Activated CD4-positive, alpha-beta T cell treated with anti-CD3 and anti-CD28 coated beads for 4 hours (primary cell): ENCODE results near the gene SCYGR7.
"Not testable (repeated sequence)": the region's sequence is repeated elsewhere in the genome, so short reads cannot be mapped to it uniquely, and the experiment has no call there.

ENCODE experiments used
- DNase-seq, 2 donors: peaks; one replicate each; pipeline ENCODE4 v3.0.0-alpha.2; 2020

SCYGR7 gene, protein sequence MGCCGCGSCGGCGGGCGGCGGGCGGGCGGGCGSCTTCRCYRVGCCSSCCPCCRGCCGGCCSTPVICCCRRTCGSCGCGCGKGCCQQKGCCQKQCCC

DNA sequence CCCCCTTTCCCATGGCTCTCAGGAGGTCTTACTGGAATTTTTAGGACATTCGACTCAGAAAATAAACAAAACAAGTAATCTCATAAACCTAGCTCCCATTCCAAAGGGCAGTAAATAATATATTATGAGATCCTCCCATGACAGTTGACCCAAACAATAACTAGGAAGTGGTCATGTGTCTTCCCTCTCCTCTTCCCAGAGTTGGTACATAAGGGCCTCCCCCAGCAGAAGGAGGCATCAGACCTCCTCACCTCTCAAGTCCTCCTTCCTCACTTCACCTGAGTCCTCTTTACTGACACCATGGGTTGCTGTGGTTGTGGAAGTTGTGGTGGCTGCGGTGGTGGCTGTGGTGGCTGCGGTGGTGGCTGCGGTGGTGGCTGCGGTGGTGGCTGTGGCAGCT, at the start of gene SCYGR7:
Gene SCYGR7, plus strand, starts transcription at position 301 of the 400 bp plus-strand sequence. Its CDS starts 0 bp downstream, at position 301.
- DNase-seq: no peak

DNA sequence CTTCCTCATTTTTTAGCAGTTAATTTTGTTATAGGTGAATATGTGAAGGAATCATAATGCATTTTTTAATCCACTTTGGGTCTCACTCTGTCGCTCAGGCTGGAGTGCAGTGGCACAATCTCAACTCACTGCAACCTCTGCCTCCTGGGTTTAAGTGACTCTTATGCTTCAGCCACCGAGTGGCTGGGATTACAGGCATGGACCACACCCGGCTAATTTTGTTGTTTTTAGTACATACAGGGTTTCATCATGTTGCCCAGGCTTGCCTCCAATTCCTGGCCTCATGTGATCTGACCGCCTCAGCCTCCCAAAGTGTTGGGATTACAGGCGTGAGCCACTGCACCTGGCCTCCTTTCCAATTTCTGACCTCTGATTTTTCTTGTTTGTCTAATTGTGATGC, 43.9 kb upstream of the SCYGR7 start:
- no peak for DNase-seq

DNA sequence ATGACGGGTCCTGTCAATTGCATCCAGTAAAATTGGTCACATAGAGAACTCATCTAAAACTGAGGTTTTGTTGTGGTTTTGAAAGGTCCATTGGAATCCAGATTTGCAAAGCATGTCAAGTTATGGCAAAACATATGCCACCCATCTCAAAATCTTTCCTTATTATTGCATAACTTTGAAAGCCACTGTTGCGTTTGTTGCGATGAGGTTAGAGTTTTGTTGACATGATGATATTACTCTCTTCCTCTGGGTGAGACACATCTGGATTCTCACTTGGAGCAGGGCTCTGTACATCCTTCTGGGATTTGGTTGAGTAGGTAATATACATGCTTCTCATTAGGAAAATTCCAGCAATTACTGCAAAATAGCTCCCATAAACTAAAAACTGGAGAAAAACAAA, 40.9 kb upstream of the SCYGR7 start:
- no peak for DNase-seq

DNA sequence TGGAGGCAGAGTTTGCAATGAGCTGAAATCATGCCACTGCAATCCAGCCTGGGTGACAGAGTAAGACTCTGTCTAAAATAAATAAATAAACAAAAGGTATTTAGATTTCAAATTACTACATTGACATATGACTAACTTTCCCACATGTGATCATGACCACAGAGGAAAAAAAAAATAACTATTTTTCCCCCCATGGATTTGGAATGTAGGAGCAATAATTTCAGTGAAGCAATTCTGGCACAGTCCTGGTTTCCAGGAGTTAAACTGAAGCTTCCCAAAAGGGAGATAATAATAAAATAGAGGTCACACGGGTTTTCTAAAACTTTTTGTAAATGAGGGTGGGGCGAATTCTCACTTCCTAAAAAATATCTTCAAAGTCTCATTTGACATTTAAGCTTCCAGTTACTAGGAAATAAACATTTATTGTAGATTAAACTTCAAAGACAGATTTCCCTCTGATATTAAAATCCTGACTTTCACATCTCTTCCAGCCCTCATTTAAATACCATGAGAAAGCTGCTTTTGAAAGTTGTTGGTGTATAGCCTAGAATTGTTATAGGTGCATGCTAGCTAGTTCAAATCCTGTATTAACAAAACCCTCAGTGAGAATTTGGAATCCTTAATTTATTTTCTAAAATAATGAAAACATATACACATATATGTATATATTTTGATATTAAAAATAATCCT, 31.0 kb upstream of the SCYGR7 start:
- no peak for DNase-seq

DNA sequence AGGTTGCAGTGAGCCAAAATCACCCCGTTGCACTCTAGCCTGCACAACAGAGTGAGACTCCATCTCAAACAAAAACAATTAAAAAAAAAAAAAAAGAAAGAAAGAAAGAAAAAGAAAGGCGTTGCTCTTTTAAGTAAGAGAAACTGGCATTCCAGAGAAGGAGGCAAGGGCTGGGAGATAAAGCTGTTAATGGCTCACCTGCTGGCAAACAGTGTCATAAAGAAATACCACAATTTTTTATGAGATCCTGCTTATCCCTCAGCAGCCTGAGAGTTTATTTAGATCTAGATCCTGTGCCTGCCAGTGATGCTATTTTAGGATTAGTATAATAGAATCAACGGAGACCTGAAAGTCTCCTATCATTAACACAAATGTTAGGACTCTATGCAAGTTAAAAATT, 26.6 kb upstream of the SCYGR7 start:
- DNase-seq: no peak

DNA sequence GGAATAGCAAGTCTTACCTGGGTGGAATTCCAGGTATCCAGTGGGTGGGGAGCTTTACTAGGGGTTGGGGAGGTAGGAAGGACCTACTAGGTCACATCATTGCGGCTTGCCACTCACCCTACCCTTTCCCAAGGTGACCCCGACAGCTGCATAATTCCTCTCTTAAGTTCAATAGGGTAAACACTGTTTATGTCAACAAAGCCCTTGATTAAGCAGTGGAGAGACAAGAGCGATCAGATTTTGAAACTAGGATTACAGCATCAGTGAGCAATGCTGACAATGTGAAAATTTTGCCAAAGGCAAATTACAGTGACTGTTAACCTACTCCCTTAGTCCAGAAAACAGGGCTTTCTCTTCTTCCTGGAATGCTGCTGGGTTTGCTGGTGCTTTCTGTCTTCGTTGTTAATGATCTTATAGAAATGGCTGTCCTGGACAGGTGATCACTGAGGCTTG, 24.8 kb upstream of the SCYGR7 start:
- DNase-seq: no peak

DNA sequence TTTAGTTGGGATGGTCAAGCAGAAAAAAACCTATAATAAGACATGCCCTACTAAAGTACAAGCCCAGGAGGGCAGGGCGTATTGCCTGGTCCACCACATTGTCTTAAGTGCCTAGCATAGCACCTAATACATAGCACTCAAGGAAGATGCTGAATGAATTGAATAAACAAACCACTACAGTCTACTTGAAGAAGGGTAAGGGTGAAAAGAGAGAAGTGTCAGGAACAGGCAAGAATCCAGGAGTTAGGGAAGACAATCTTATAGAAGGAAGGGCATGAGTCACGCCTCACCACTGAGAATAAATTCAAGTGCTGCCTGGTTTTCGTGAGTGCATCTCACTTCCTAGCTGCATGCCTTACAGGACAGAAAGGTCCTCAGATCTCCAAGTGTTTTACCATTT, 24.2 kb upstream of the SCYGR7 start:
- DNase-seq: no peak

DNA sequence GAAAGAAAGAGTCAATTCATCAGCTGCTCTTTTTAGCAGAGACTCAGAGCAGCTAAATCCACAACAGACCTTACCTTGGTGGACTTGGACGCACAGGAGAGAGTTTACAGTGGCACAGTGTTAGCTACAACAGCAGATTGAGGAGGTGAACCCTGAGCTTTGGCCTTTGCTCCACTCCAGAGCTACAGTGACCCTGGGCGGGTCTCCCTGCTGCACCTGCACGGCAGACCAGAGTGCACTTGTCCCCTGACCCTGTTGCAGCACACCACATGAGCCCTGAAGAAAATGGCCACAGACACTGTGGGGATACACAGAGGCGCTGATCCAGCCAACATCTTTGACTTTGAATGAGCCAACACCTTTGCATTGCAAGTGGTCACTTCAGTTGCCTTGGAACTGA, 21.3 kb upstream of the SCYGR7 start:
- no peak for DNase-seq

DNA sequence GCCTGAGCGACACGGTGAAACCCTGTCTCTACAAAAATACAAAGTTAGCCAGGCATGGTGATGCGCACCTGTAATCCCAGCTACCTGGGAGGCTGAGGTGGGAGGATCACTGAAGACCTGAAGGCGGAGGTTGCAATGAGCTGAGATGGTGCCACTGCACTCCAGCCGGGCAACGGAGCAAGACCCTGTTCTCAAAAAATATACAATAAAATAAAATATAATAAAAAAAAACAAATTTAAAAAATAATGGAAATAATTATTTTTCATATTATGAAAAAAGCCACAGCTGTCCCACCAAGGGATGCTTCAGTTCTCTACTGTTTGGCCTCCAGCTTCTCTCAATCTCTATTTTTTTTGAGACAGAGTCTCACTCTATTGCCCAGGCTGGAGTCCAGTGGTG, 20.7 kb upstream of the SCYGR7 start:
- no peak for DNase-seq

DNA sequence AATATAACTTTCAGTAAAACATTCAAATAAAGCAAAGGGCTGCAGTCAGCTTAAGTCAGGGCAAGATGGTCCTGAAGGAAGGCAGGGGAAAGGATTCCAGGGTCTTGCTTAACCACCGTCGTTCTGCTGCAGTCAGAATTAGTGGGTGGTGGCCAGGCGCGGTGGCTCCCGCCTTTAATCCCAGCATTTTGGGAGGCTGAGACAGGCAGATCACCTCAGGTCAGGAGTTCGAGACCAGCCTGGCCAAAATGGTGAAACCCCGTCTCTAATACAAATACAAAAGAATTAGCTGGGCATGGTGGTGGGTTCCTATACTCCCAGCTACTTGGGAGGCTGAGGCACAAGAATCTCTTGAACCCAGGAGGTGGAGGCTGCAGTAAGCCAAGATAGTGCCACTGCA, 17.1 kb upstream of the SCYGR7 start:
- no peak for DNase-seq

DNA sequence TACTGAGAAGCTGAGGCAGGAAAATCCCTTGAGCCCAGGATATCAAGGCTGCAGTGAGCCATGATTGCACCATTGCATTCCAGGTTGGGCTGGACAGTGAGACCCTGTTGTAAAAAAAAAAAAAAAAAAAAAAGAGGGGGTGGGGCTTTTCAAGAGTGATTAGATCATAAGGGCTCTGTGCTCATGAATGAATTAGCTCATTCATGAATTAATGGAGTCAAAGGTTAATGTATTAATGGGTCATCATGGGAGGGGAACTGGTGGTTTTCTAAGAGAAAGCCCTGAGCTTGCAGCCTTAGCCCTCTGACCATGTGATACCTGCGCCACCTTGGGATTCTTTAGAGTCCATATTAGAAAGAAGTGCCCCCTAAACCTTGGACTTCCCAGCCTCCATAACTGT, 14.8 kb upstream of the SCYGR7 start:
- no peak for DNase-seq

DNA sequence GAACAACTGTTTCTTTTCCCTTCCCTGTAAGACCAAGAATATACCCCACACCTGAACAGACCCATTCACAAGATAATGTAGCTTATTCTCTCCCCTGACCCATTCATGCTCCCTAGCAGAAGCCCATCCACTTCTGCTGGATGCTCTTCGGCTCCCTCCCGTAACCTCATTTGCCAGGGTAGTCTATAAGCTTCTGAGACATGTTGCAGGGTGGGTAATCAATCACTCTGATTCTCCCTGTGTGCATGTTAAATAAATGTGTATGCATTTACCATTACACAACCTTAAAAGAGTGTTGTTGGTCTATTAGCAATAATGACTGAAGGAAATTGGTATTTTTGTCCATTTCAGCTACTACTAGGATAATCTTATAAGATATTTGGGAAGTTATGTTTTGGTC, 11.6 kb upstream of the SCYGR7 start:
- DNase-seq: no peak

DNA sequence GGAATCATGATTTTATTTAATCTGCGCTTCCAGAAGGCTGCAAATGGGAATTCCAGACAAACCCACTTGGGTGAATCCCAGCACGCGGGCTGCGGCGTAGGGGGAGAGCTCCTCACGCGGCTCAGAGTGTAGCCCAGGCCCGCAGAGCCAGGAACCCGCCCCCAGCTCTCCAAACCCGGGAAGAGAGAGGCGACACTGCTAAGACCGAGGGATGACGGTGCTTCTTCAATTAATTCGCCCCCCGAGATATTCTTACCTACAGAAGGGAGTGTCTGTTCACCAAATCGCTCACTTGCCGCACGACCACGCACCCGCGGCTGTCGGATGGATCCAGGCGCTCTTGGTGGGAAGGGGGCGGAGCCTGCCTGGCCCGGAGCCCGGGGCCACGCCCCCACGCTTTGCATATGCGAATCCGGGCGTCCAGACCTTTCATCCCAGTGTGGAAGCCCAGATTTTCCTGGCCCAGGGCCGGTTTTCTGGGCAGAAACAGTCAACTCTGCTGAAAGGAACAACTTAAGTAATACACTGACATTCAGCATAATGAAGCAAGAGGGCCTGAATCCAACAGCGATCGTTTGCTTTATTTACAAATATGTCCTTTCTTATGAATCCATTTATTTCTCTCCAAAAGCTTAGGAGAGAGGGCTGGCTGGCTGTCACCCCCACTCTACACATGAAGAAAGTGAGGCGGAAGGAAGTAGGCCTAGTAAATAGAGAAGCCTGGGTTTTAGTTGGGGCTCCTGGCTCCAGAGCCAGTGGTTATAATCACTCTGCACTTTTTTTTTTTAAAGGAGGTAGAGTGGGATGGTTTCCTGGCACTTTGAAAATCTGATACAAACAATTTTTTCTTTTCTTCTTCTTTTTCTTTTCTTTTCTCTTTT, 10.2 kb upstream of the SCYGR7 start, which contains the start of gene SLC19A3:
Gene SLC19A3, minus strand, starts transcription at position 342 of the 881 bp plus-strand sequence. CDS start 15,710 bp downstream, outside the sequence.
- no peak for DNase-seq

DNA sequence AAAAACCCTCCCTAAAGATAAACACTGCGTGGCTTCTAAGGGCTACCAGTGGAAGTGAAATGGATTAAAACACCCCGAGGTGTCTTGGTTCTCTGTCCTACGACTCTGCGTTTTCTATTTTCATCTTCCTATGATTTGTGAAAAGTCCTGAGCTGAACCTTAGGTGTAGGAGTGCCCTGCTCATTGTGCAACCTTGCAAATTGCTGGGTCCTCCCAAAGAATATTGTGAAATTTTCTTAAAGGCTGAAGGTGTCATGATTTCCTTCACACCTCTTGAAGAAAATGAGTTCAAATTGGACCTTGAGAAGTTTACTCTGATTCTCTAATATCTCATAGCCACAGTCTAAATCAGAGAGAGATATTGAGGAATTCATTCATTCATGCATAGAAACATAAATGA, 8.5 kb upstream of the SCYGR7 start:
- DNase-seq: no peak

DNA sequence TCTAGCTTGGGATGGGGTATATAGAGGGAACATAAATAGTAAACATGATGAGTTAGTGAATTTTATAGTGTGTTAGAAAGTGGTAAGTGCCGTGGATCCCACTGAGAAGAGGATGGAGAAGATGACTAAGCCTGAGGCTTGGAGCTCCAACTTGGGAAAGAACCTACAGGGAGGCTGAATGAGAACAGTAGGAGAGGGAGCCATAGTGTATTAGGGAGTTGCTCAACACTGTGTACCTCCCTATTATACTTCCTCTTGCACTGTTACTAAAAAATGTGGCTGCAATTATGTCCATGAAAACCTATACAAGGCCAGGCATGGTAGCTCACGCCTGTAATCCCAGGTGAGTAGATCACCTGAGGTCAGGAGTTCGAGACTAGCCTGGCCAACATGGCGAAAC, 7.5 kb upstream of the SCYGR7 start:
- no peak for DNase-seq

DNA sequence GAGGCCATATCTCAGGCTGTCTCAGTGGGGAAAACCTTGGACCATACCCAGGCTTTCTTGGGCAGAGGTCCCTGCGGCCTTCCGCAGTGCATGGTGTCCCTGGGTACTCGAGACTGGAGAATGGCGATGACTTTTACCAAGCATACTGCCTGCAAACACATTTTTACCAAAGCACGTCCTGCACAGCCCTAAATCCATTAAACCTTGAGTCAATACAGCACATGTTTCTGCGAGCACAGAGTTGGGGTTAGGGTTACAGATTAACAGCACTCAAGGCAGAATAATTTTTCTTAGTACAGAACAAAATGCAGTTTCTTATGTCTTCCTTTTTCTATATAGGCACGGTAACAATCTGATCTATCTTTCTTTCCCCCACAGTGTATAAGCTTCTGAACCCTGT, 5.3 kb upstream of the SCYGR7 start:
- not testable (repeated sequence) for DNase-seq

DNA sequence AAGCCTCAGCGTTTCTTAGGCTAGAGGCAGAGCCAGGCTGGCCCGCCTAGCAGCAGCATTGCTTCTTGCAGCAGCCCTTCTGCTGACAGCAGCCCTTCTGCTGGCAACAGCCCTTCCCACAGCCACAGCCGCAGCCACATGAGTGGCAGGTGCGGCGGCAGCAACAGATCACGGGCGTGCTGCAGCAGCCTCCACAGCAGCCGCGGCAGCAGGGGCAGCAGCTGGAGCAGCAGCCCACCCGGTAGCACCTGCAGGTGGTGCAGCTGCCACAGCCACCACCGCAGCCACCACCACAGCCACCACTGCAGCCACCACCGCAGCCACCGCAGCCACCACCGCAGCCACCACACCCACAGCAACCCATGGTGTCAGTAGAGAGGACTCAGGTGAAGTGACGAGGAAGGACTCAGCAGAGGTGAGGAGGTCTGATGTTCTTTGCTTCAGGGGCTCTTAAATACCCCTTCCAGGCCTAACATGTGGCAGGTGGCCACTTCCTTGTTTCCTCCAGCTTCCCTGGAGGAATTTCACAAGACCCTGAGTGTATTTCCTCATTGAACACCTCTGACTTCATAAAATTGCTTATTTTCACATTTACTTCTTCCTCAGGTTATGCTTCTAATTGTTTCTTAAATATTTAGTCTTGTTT, 3.6 kb upstream of the SCYGR7 start, which contains the start of gene SCYGR6:
Gene SCYGR6, minus strand, starts transcription at position 364 of the 646 bp plus-strand sequence. Its CDS starts 0 bp downstream, at position 364.
- no peak for DNase-seq

DNA sequence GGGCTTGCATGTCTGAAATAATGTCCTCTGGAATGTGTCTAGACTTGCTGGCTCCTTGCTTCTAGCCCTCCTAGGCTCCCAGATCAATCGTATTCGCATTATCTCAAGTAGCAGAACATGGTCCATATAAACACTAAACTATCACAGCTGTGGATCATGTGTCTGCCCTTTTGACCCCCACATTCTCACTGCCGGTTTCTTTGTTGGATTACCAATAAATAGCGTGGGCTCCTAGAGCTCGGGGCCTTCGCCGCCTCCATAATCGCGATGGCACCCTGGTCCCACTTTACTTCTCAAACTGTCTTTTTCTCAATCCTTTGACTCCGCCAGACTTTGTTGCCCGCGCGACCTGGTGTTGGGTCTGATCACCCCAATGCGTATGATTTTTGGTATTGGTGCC, 11.2 kb downstream of the SCYGR7 start:
- no peak for DNase-seq

DNA sequence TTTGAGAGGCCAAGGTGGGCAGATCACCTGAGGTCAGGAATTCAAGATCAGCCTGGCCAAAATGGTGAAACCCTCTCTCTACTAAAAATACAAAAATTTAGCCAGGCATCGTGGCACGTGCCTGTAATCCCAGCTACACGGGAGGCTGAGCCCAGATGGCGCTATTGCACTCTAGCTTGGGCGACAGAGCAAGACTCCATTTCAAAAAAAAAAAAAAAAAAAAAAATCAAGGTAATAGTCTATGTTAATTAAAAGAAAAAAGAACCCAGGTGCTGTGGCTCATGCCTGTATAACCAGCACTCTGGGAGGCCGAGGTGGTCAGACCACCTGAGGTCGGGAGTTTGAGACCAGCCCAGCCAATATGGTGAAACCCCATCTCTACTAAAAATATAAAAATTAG, 12.6 kb downstream of the SCYGR7 start:
- not testable (repeated sequence) for DNase-seq

DNA sequence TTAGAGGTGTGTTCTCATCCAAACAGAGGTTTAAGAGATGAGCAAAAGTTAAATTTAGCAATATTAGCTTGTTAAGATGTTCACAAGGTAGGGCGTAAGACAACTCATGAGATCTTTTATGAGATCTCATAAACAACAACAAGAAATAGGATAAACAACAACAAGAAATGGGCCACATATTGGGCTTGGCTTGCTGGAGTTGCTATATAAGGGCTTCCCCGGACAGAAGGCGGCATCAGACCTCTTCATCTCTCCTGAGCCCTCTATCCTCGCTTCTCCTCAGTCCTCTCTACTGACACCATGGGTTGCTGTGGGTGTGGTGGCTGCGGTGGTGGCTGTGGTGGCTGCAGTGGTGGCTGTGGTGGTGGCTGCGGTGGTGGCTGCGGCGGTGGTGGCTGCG, 17.5 kb downstream of the SCYGR7 start, which contains the start of gene SCYGR8:
Gene SCYGR8, plus strand, starts transcription at position 301 of the 400 bp plus-strand sequence. Its CDS starts 0 bp downstream, at position 301.
- no peak for DNase-seq

DNA sequence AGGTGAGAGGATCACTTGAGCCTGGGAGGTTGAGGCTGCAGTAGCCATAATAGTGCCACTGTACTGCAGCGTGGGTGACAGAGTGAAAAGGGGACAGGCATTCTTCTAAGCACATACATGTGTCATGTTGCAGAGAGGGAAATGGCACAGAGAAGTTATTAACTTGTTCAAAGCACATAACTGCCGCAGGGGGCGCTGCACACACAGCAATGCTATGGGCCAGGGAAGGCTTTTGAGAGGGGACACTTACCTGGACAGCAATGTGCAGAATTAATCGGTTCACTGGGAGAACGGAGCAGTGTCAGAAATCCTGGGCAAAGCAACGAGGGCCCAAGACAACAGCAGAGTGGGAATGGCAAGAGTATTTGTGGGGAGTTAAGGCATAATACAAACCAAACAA, 19.9 kb downstream of the SCYGR7 start:
- no peak for DNase-seq

DNA sequence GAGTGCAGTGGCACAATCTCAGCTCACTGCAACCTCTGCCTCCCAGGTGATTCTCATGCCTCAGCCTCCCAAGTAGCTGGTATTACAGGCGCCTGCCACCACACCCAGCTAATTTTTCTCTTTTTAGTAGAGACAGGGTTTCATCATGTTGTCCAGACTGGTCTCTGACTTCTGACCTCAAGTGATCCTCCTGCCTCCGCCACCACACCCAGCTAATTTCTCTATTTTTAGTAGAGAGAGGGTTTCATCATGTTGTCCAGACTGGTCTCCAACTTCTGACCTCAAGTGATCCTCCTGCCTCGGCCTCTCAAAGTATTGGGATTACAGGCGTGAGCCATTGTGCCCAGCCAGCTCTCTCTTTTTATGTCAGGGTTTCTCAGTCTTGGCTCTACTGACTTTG, 28.1 kb downstream of the SCYGR7 start:
- DNase-seq: not testable (repeated sequence)
